GM21576 (cell line): ENCODE data around the gene USP47.

Experiments used
- ATAC-seq: cut with Tn5 transposase; IDR thresholded peaks from one replicate; pipeline ENCODE4 v1.9.1; 2021; ENCODE audit warnings: mild to moderate bottlenecking, moderate library complexity; ENCODE audit not compliant: unreplicated experiment

USP47 gene

DNA sequence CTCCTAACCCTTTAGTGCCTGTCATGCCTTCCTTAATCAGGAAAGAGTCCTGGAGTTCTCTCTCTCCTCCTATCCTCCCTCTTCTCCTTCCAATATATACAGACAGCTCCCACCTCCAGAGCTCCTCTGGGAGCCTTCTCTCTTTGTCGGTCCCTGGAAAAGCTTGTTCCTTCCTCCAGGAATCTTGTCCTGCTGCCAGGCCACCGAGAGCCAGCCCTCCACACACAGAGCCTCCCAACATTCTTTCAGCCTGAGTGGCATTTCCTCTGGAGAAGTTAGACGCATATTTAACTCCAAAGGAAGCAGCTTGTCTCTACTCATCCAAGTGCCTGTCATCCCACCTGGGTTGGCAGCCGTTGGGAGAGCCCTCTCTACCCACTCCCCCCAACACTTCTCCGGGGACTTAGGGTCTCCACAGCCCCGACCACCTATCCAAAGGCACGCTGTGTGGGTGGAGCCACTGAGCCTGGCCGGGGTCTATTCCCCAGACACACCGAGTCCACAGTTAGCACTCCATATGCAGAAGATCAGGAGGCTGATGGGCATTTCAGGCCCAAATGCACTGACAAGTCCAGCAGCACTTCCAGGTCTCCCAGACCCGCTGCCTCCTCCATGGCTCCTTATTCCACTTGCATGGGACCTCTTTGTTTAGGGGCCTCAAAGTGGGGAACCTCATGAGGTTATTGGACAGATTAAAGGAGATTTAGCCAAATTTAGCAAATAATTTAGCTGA is 135.6 kb downstream of the USP47 start:
- no peak for ATAC-seq

- ATAC-seq: no peak
Measured at GRCh38 chr11:11978098-11978637, 136.4 kb downstream of the USP47 start.

- ATAC-seq: no peak
Measured at GRCh38 chr11:11978792-11979487, 137.2 kb downstream of the USP47 start.

DNA sequence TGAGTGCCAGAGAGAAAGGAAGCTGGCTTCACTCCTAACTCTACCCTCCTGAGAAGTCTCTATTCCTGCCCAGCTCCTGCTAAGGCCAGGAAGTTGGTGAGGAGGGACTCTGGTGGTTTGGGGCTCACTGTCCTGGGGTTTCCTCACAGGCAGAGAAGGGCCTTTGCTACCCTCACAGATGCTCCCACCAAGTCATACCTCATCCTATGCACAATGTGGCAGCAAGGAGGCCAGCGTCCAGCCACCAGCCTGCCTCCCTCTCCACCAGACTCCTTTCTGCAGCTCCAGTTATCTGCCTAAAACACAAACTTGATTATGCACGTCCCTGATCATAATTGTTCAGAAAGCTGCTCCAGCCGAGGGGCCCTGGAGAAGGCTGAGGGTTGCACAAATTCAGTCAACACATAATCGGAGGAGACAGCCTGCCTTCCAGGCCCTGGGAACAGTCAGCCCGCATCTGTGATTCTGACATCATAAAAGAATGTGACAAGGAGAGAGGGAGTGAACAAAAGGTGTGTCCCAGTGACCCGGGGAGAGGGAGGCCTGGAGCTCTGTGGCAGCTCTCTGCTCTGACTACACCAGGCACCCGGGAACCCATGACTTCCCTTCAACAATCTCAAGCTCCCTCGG is 137.8 kb downstream of the USP47 start:
- no peak for ATAC-seq

DNA sequence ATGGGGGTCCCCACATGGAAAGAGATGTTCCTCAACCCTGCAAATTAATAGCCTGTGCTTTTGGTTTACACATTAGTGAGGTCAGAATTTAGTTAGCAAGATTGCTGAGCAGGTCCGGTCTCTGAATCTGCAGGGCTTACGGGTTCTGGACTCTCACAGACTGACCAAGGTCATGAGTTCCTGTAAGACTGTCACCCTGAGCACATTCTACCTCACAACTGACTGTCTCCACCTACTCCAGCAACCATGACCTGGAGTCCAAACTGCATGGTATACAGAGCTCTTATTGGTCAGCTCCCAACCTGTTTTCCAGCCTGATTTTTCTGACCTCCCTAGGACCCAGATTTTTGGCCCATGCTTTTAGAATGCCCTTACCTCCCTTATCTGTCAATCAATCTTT is 138.4 kb downstream of the USP47 start:
- no peak for ATAC-seq

- no peak for ATAC-seq
Measured at GRCh38 chr11:11980841-11981308, 139.1 kb downstream of the USP47 start.

- ATAC-seq: no peak
Measured at GRCh38 chr11:11981364-11981763, 139.6 kb downstream of the USP47 start.

DNA sequence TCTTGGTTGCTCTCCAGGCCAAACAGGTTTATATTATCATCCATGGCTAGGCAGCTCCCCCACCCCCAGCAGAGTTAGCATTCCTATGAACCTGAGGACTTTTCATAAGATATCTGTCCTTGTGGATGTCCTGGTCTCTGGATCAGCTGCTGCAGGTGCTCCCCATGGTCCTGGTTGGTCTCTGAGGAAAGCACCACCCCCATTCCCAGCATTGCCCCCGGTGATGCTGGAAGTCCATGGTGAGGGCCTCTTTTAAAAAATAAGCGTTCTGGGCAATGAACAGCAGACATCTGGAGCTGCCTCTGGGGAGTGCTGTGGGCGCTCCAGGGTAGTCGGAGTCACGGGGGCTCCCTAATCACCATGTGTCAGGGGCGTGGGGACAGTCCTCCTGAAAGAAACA is 140.1 kb downstream of the USP47 start:
- no peak for ATAC-seq

DNA sequence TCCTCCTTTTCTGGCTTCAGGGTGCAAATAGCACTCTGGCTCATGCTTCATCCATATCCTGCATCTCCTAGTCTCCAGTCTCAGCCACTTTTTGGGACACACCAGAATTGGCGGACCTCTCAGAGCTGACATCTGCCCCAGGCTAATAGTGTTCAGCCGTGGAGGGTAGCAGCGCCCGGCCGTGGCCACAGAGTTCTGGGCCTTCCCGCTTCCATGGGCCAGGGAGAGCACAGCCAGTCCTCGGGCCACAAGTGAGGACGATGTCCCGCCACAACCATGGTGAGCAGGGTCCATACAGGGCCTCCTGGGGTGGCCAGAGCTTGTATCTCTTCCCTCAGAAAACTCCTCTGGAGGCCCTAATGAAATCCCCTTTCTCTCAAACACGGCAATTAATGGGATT is 140.7 kb downstream of the USP47 start:
- no peak for ATAC-seq

DNA sequence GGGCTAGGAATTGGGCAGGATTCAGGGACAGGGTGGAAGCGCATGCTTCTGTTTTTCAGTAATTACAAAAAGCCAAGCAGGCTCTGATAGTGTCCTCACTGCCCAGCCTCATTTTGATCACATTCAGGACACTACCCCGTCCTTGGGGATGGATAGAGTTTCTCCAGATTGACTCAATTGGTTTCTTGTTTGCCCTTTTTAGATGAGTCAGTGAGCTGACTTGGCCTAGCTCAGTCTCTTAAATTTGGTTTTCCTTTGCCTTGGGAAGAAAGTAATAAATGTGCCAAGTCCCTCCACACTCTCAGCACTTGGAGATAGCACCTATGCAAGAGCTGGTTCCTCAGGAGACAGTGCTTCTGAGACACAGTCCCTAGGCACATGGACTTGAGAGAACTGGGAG is 141.2 kb downstream of the USP47 start:
- no peak for ATAC-seq

DNA sequence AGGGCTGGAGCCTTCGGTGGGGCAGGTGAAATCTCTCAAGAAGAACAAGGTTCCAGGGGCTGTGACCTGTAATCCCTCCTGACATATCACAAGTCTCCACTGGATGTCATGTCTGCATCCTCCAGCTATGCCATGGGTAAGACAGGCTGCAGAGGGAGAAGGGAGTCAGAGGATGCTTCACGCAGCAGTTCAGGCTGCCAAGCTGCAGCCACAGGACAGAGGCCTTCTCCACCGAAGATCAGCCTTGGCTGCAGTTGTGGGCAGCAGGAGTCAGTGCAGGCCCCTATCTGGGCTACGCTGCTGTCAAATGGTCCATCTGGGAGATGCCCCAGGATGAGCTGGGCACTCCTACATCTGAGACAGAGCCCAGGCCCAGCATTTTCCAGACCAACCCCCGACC is 141.7 kb downstream of the USP47 start:
- ATAC-seq: no peak

DNA sequence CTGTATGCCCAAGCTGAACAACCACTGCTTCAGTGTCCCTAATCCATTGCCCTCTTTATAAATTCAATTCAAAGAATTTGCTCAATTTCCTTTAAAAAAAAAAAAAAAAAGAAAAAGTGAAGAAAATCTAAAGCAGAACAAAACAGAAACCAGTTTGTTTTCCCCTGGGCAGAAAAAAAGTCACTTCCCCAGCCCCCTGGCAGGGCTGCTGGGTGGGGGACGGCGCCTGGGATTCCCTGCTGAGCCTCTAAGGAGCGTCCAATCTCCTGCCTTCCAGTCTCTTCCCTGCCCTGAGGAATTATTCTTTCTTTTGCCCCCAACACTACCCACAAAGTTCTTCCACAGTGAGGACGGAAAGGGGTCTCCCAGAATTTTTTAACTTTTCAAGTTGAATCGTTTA is 142.8 kb downstream of the USP47 start:
- no peak for ATAC-seq

- ATAC-seq: no peak
Measured at GRCh38 chr11:11985016-11985715, 143.4 kb downstream of the USP47 start.

- no peak for ATAC-seq
Measured at GRCh38 chr11:11985954-11986949, 144.5 kb downstream of the USP47 start.

DNA sequence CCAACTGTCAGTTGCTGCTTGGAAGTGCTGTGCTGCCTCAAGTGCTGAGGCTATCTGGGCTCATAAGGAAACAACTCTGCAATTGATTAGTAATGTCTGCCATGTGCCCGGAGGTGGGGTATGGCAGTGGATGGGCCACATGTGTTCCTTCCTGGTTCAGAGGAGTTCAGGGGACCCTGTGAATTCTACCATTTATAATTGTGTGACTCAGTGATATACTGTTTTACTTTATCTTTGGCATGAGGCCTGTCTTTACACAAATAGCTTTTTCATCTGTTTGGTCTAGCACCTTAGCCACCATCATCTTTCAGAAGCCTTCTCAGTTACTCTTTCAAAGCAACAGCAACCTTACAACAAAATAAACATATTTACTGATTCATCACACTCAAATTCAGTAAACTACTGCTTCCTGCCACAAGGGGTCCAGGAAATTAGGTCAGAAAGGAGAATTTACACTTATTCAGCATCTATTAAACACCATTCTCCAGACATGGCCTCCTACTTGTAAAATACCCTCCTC is 145.8 kb downstream of the USP47 start:
- ATAC-seq: no peak

- ATAC-seq: no peak
Measured at GRCh38 chr11:11988099-11988651, 146.4 kb downstream of the USP47 start.

DNA sequence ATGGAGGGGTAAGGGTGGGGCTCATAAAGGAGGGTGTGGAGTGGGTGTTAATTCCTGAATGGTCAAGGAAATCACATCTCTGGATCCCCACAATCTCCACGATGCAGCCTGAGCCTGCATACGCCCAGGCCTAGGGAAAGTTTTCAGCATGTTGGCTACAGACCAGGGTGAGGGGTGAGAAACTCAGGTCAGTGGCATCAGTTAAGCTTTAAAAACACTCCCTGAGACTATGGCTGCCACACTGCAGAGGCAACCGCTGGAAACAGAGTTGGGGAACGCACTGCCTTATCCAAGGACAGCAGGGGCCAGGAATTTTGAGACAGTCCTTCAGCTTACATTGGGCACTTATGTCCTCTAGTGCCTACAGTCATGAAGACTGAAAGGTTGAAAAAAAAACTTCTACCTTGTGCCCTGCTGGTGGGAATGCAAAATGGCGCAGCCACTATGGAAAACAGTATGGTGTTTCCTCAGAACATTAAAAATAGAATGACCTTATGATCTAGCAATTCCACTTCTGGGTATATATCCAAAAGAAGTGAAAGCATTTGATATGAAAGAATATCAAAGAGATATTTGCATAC is 147.0 kb downstream of the USP47 start:
- no peak for ATAC-seq

DNA sequence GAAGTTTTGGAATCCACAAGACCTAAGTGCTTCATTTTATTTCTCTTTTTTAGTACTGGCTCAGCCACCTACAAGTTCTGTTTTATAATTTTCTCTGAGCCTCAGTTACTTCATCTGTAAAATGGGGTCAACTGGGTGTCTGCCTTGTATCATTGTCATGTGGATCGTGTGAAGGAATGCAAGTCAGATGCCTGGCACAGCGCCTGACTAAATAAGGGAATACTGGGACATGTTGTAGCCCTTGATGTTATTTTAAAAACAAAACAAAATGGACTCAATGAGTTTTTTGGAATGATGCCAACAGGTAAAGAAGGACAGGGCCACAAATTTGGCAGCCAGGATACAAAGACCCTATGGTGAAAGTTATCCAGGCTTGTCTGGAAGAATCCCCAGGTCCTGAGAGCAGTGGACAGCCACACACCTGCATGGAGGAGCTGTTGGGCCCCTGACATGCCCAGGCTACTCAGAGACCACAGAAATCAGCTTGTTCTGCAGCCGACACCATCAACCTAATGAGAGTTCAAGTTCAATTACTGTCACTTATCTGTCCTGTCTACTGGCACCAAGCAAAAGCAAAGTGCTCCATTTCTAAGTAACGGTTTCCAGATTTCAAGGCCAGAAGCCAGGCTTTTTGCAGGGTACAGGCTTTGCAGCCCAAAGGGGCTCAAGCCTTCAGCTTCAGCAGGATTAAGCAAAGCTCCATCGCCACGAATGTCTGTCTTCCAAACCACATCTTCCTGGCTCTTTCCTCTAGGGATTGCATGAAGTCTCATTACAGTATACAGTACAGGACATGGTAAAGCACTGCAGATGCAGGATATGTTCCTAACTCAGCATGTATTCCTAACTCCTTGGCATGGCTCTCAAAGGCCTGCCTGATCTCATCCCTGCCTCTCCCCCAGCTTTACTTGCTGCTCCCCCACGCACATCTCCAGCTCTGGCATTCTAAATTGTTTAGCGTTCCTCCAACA is 148.3 kb downstream of the USP47 start:
- ATAC-seq: no peak
